ENCODE data around the gene TTN.

The TTN gene

GRCh38 chr2:178480227-178481181 lies 326.7 kb downstream of the TTN start, which contains the start of gene PLEKHA3:
PLEKHA3 (plus strand) TSS chr2:178480457; CDS start chr2:178480870, 413 bp downstream.
- peak; percentile 66 for DNase-seq

DNA sequence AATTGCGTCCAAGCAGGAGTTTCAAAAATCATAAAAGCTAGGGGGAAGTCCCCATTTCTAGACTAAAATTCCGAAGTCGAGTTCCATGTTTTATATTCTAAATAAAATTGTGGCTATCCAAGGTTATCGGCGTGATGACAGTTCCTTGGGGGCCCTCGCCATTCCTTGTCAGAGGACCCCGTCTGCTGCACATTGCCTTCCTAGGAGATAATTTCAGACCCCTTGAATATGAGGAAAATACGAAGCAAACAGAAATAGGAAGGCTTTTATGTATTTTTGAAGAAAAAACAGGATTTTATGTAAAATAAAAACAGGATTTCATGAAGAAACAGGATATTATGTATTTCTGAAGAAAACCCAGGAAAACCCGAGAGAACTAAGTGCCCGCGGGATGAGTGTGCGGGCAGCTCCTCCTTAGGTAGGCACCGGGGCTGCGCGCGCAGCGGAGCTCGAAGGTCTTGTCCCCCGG lies 327.4 kb downstream of the TTN start:
- no peak for DNase-seq

- DNase-seq, result no peak
Observed at GRCh38 chr2:178479275-178479616, 328.0 kb downstream of the TTN start.

GRCh38 chr2:178478439-178479274 lies 328.6 kb downstream of the TTN start, which contains the start of gene FKBP7:
FKBP7 (minus strand) TSS chr2:178478600; CDS start chr2:178478499, 101 bp downstream.
- peak; percentile 85 for DNase-seq

DNA sequence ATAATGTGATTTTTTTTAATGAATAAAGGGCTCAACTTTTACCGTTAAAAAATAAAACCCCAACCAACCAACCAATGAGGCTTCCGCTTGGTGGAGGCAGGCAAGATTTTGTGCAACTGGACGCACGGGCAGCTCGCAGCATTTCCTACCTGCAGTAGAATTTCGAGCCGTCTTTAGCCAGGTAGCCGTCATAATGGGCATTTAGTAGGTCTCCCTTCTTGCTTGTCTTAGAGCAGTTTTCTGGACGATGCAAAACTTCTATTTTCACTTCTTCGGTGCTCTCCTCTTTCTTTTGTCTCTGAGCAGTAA lies 329.1 kb downstream of the TTN start:
- no peak for DNase-seq

GRCh38 chr2:178477443-178478129 lies 329.6 kb downstream of the TTN start:
- DNase-seq, result no peak

DNA sequence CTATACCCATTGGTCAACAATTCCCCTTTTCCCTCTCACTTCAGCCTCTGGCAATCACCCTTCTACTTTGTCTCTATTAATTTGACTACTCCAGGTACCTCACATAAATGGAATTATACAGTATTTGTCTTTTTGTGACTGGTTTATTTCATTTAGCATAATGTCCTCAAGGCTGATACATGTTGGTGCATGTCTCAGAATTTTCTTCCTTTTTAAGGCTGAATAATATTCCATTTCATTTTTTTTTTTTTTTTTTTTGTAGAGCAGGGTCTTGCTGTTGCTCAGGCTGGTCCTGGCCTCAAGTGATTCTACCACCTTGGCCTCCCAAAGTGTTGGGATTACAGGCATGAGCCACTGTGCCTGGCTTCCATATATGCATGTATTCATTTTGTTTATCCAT lies 330.7 kb downstream of the TTN start:
- DNase-seq, result no peak
